GM12878 (cell line): ENCODE data around the gene CDC42BPB. TPM values are rescaled to one million over a fixed set of nuclear protein-coding genes. Genes with fewer than 3 reads are reported as not detected.

Source experiments
- ATAC-seq: fragments of 200-7000 bp; cut with Tn5 transposase; 3 replicates; pipeline ENCODE4 v1.9.1; 2020; ENCODE audit warnings: mild to moderate bottlenecking, moderate library complexity
- BruUV-seq: library from RNA; stranded (reverse); fragments of 400-500 nt; replicated peaks from 2 replicates; lab custom pipeline; 2021; lab: Mats Ljungman, UMichigan
- CTCF ChIA-PET: fragments of 300-600 bp; sonication (Branson Sonifier 250); formaldehyde crosslinking; extraction: SDS; loops from one replicate; lab custom pipeline; 2021; ENCODE audit warnings: inconsistent platforms; lab: Yijun Ruan, JAX
- POLR2A ChIA-PET: fragments of 350-600 bp; formaldehyde crosslinking; extraction: SDS; loops from one replicate; lab custom pipeline; 2021; ENCODE audit warnings: inconsistent platforms; lab: Charles Lee
- RAD21 ChIA-PET: fragments of 300-600 bp; sonication (Branson Sonifier 250); formaldehyde crosslinking; loops from one replicate; lab custom pipeline; 2023; ENCODE audit warnings: antibody characterized with exemption; ENCODE audit not compliant: unreplicated experiment; lab: Charles Lee
- SMC1A ChIA-PET: fragments of 300-600 bp; sonication (Branson Sonifier 250); formaldehyde crosslinking; loops from one replicate; lab custom pipeline; 2023; ENCODE audit not compliant: unreplicated experiment, uncharacterized antibody; lab: Charles Lee
- DNase-seq: peaks from one replicate; pipeline ENCODE4 v3.0.0-alpha.2; 2011; ENCODE audit warnings: low read depth, low spot score
- FAIRE-seq: peaks from 3 replicates; lab custom pipeline; 2011; peaks lifted over from hg19 to GRCh38; lab: Jason Lieb, UNC
- H2AFZ ChIP-seq: 2 replicates; pipeline ENCODE4 v1.6.0; 2011; ENCODE audit warnings: low read depth, low read length, control low read depth; ENCODE audit not compliant: control insufficient read depth
- H3K27ac ChIP-seq: 2 replicates; pipeline ENCODE4 v1.5.1; 2011; ENCODE audit warnings: control low read depth; ENCODE audit not compliant: control insufficient read depth, insufficient read depth
- H3K27me3 ChIP-seq, 2 experiments: replicated peaks in 1 of 2; 2 replicates each; pipeline versions ENCODE4 v1.6.0 to v1.6.1; 2011; ENCODE audit warnings: low read length in 1 of 2; ENCODE audit not compliant: control insufficient read depth in 2 of 2, insufficient read depth in 2 of 2
- H3K36me3 ChIP-seq, 2 experiments: 2 replicates each; pipeline ENCODE4 v1.5.1; 2011; ENCODE audit warnings: low read length in 1 of 2; ENCODE audit not compliant: control insufficient read depth in 2 of 2, insufficient read depth in 2 of 2
- H3K4me1 ChIP-seq: 2 replicates; pipeline ENCODE4 v1.6.1; 2011; ENCODE audit warnings: mild to moderate bottlenecking, low read length, moderate library complexity, mixed read lengths; ENCODE audit not compliant: control insufficient read depth, insufficient read depth
- H3K4me2 ChIP-seq: 2 replicates; pipeline ENCODE4 v1.6.0; 2011; ENCODE audit warnings: control low read depth; ENCODE audit not compliant: control insufficient read depth, insufficient read depth
- H3K4me3 ChIP-seq: fragments of 200-600 bp; sonication (generic); 2 replicates; pipeline ENCODE4 v1.5.1; 2016
- H3K79me2 ChIP-seq: 2 replicates; pipeline ENCODE4 v1.6.0; 2011; ENCODE audit warnings: low read length; ENCODE audit not compliant: control insufficient read depth, insufficient read depth
- H3K9ac ChIP-seq: 2 replicates; pipeline ENCODE4 v1.8.0; 2011; ENCODE audit warnings: low read length, control low read depth, mixed read lengths; ENCODE audit not compliant: control insufficient read depth, insufficient read depth
- H3K9me3 ChIP-seq: replicated peaks from 3 replicates; pipeline ENCODE4 v1.5.1; 2011; ENCODE audit warnings: mild to moderate bottlenecking, low read length; ENCODE audit not compliant: control insufficient read depth, insufficient read depth
- H4K20me1 ChIP-seq: 2 replicates; pipeline ENCODE4 v1.6.0; 2011; ENCODE audit not compliant: control insufficient read depth, insufficient read depth
- CREB1 ChIP-seq: IDR thresholded peaks from 2 replicates; pipeline ENCODE4 v1.6.1; 2012; ENCODE audit warnings: low read depth, mild to moderate bottlenecking, inconsistent platforms
- CREM ChIP-seq: IDR thresholded peaks from 2 replicates; pipeline ENCODE4 v1.6.1; 2014; ENCODE audit warnings: antibody characterized with exemption, low read depth
- EZH2 ChIP-seq: IDR thresholded peaks from 2 replicates; pipeline ENCODE4 v1.6.1; 2012; ENCODE audit warnings: low read depth, mild to moderate bottlenecking, control low read depth, inconsistent platforms, low read length, borderline replicate concordance; ENCODE audit not compliant: control insufficient read depth
- NR2F1 ChIP-seq: fragments of 450-650 bp; conservative IDR thresholded peaks from 2 replicates; pipeline ENCODE4 v1.6.1; 2017; ENCODE audit warnings: mild to moderate bottlenecking
- RELA ChIP-seq: fragments of 450-650 bp; IDR thresholded peaks from 2 replicates; pipeline ENCODE4 v1.8.0; 2014; ENCODE audit warnings: borderline replicate concordance; ENCODE audit not compliant: partially characterized antibody
- SKIL ChIP-seq: fragments of 450-650 bp; IDR thresholded peaks from 2 replicates; pipeline ENCODE4 v1.6.1; 2017; ENCODE audit warnings: mild to moderate bottlenecking, low read depth, inconsistent platforms; ENCODE audit not compliant: poor library complexity, severe bottlenecking
- ZBTB11 ChIP-seq: fragments of 450-650 bp; formaldehyde crosslinking; IDR thresholded peaks from 2 replicates; pipeline ENCODE4 v1.5.0; 2022; ENCODE audit warnings: mild to moderate bottlenecking, missing genetic modification characterization
- ZNF622 ChIP-seq: fragments of 450-650 bp; IDR thresholded peaks from 2 replicates; pipeline ENCODE4 v1.6.1; 2017; ENCODE audit warnings: mild to moderate bottlenecking, inconsistent platforms
- WGBS: methylation state at CpG from one replicate; pipeline ENCODE4 v1.1.6; 2016; ENCODE audit warnings: low lambda C conversion rate; ENCODE audit not compliant: insufficient replicate concordance, insufficient coverage; ENCODE audit errors: missing lambda C conversion rate; 5-methylcytosine and 5-hydroxymethylcytosine counted together
- in situ Hi-C: fragments of 300-500 bp; cut with MboI; formaldehyde crosslinking; loops from 9 replicates; pipeline ENCODE4 v1.14.3; 2018; ENCODE audit warnings: mixed read lengths
- intact Hi-C: fragments of 100-400 bp; cut with micrococcal nuclease; formaldehyde crosslinking; loops from one replicate; pipeline ENCODE4 v1.14.2; 2022; ENCODE audit not compliant: unreplicated experiment
- polyA plus RNA-seq, 11 experiments: library from polyadenylated mRNA; depleted of rRNA in 4 of 11; unstranded in 6 of 11; stranded (reverse) in 5 of 11; fragments of >200 nt; fragmentation: Nextera tagmentation in 4 of 11; fragmentation: Illumina TruSeq in 1 of 11; extraction: Ambion mirVana in 4 of 11; extraction: Trizol in 1 of 11; gene quantifications; 1 replicate in 1 of 11; 2 replicates in 10 of 11; pipeline versions ENCODE4 v1.2.1 to v1.2.3, GENCODE V29; 2011 to 2016; ENCODE audit warnings: inconsistent platforms in 2 of 11, missing spikeins in 2 of 11, low read depth in 1 of 11
- total RNA-seq, 4 experiments: library from RNA; depleted of rRNA in 3 of 4; stranded (reverse); fragments of >200 nt in 3 of 4; fragmentation: Illumina TruSeq in 1 of 4; extraction: Trizol in 1 of 4; gene quantifications; 2 replicates each; pipeline versions ENCODE4 v1.2.1 to v1.2.3, GENCODE V29; 2013 to 2021

The CDC42BPB gene
- total and polyA plus RNA-seq, 10 of the 15 experiments (the other 5 are each of a cell fraction or from before 2014, with no cell fraction given), result 0.42 to 22.1 (median 13.3) TPM

DNA sequence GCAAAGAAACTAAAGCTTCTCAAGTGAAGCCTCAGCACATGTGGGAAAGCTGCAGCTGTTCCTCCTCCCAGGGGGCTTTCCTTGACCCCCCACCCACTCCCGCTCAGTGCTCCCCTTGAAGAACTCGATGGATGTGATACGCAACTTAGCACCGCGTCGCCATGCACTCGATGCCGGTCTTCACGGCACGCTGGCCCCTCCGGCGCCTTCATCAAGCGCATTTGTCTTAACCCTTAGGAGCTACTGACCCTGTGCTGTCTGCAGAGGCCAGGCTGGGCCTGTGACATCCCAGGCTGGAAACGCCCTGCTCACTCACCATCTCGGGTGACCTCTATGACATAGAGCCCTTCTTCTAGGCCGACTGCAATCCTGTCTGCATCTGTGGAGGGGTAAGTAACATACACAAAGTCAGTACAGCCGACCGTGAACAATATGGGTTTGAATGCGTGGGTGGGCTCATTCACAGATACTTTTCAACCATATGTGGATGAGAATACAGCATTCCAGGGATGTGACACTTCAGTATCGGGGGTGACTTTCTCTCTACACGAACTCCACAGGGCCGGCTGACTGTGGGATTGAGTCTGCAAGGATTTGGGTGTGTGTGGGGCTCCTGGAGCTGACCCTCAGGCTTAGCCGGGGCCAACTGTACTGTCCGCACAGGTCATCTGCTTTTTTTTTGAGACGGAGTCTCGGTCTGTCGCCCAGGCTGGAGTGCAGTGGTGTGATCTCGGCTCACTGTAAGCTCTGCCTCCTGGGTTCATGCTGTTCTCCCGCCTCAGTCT is 111.8 kb downstream of the CDC42BPB start:
- ChIA-PET POLR2A (no interaction called here), RAD21 (interaction anchor here (1.2 to 1.3 kb wide), 2 partner anchors 160 to 251 kb away, joined by 3 to 7 read pairs; no protein-coding TSS in a partner anchor), CTCF (no interaction called here), SMC1A (interaction anchor here (1.4 kb wide), 1 partner anchor 10 kb away, joined by 4 read pairs; no protein-coding TSS in a partner anchor)
- BruUV-seq, result no TSS peak
- H3K27me3 ChIP-seq, result no peaks in the 10 kb centered on the region
- intact Hi-C loops (no loop called here), in situ Hi-C loops (no loop called here)
- DNase-seq, result no peak
- WGBS, result 91% methylated on average over 29 of the region's 29 CpGs
- peaks cover 25% of the 10 kb centered on the region for H3K4me1 ChIP-seq
- no peaks in the 10 kb centered on the region for H3K9me3 ChIP-seq
- FAIRE-seq, result no peak
- no peak for ATAC-seq
- peaks cover 7 to 15% of the 10 kb centered on the region in 2 experiments; a peak in 3 of 4 replicates for H3K36me3 ChIP-seq
- no peak overlapping the region for H3K27ac ChIP-seq
- no peak overlapping the region for H2AFZ ChIP-seq
- no peak overlapping the region for H3K4me3 ChIP-seq
- TF ChIP-seq RELA (no peak), NR2F1 (no peak), SKIL (no peak), EZH2 (no peak), ZNF622 (no peak), CREM (no peak), ZBTB11 (CRISPR knock-in tag) (no peak), CREB1 (no peak)
- H3K9ac ChIP-seq, result no peak overlapping the region
- no peaks in the 10 kb centered on the region for H3K79me2 ChIP-seq
- no peak overlapping the region for H3K4me2 ChIP-seq
- H4K20me1 ChIP-seq, result no peaks in the 10 kb centered on the region
